Activated CD4-positive, CD25-positive, alpha-beta regulatory T cell (primary cell): ENCODE measurements around the gene AMOT.
"Not testable (repeated sequence)": the region's sequence is repeated elsewhere in the genome, so short reads cannot be mapped to it uniquely, and the experiment has no call there.

Experiments used
- DNase-seq, 4 experiments: peaks; one replicate each; lab custom pipeline; 2025; lab: John Stamatoyannopoulos, UW

The AMOT gene, protein sequence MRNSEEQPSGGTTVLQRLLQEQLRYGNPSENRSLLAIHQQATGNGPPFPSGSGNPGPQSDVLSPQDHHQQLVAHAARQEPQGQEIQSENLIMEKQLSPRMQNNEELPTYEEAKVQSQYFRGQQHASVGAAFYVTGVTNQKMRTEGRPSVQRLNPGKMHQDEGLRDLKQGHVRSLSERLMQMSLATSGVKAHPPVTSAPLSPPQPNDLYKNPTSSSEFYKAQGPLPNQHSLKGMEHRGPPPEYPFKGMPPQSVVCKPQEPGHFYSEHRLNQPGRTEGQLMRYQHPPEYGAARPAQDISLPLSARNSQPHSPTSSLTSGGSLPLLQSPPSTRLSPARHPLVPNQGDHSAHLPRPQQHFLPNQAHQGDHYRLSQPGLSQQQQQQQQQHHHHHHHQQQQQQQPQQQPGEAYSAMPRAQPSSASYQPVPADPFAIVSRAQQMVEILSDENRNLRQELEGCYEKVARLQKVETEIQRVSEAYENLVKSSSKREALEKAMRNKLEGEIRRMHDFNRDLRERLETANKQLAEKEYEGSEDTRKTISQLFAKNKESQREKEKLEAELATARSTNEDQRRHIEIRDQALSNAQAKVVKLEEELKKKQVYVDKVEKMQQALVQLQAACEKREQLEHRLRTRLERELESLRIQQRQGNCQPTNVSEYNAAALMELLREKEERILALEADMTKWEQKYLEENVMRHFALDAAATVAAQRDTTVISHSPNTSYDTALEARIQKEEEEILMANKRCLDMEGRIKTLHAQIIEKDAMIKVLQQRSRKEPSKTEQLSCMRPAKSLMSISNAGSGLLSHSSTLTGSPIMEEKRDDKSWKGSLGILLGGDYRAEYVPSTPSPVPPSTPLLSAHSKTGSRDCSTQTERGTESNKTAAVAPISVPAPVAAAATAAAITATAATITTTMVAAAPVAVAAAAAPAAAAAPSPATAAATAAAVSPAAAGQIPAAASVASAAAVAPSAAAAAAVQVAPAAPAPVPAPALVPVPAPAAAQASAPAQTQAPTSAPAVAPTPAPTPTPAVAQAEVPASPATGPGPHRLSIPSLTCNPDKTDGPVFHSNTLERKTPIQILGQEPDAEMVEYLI

GRCh38 chrX:112840382-112841113 is at the start of gene AMOT:
AMOT (minus strand) TSS chrX:112840831; CDS start chrX:112823126, 17,705 bp downstream.
- DNase-seq: peak; percentile 5 to 12 (median 6)

GRCh38 chrX:112889400-112889799 is 48.8 kb upstream of the AMOT start:
- no peak for DNase-seq

DNA sequence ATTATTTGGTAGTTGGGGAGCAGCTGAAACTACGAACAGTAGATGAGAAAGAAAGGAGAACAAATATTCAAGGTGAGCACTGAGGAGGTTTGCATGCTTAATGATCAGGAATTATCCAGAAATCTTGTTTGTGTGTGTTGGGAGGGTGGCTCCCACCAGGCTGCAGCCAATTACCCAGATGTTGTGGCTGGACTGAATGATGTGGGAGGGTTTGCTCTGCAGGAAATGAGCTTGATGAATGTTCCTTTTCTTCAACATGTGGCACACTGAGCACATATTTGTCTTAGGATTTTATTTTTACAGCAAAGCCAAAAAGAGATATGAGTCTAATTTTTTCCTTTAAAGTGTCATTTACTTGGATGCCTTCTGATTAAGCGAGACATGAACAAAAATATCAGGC is 48.3 kb upstream of the AMOT start:
- no peak for DNase-seq

DNA sequence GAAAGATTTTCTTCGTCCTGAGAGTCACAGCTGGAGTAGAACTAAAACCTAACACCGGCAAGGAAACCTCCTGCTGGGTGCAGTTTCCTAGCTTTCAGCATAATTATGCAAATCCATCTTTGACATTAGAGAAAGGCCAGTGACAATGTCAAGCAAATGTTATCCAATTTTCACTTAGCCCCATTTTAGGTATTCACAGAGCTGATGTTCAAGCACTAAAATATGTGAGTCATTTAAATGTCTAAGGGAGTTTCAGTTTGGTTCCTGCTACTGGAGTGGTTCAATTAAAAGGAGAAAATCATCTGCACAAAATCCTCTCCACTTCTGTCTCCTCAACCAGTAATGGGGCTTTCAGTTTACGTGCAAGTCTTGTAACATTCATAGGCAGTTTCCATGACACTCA is 37.1 kb upstream of the AMOT start:
- DNase-seq: no peak

DNA sequence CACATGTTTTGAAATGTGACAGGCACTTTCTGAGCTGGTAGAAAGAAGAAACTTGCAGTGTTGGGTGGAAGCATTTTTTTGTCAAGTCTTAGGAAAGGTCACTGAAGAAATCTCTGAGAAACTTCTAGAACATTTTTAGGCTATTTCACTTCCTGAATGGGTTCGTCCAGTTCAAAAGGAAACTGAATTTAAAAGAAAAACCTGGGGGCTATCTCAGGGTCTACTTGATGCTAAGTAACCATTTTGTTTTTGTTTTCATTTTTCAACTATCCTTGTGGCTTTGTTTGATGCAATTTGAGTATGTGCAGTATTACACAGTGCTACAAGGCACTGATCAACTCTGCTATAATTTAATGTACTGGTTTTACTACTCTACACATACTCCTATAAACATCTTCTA is 34.0 kb upstream of the AMOT start:
- no peak for DNase-seq

DNA sequence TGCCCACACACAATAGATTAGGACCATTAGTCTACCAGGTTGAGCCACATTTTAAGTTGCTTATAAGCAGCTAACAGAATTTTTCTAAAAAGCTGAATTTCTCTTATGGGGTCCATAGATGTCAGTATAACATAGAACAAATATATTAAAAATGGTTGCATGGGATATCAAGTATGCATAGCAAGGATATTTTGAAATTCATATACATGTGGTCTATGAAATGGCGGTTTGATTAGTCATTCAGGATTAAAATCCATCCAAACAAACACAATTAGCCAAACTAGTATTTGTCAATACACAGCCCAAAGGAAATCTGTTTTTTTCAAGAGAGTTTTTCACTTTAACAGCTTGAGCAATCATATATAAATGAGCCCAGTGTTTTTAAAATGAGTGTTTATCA is 33.5 kb upstream of the AMOT start:
- DNase-seq: no peak

GRCh38 chrX:112868586-112868985 is 28.0 kb upstream of the AMOT start:
- DNase-seq: no peak

DNA sequence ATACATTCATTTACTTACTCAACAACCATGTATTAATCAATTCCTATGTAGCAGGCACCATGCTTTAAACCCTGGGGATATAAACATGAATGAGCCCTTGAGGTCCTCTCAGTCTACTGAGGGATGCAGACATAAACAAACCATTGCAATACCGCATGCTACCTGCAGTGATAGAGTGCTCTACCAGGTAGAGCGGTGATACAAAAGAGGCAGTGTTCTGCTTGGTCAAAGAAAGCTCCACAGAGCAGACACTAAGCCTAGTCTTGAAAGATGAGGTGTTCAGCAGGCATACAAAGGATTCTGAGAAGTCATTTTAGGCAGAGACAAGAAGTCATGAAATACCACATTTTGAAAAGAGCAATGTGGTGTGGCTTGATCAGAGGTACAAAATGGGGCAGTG is 26.9 kb upstream of the AMOT start:
- no peak for DNase-seq

DNA sequence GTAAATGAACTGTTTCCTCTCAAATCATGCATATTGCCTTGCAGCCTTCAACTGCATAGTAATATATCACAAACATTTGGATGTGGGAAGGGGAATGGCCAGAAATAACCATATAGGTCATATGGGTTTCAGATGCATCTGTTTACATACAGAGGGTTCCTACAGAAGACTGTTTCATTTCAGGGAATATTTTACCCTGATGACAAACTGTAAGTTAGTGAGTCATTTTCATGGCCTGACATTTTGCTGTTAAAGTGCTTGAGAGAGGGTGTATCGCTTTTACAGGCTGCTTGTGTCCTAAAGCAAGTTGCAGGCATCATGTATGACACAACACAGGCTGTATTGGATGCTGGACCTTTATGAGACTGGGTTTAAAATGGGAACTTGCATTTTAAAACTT is 25.5 kb upstream of the AMOT start:
- DNase-seq: no peak

DNA sequence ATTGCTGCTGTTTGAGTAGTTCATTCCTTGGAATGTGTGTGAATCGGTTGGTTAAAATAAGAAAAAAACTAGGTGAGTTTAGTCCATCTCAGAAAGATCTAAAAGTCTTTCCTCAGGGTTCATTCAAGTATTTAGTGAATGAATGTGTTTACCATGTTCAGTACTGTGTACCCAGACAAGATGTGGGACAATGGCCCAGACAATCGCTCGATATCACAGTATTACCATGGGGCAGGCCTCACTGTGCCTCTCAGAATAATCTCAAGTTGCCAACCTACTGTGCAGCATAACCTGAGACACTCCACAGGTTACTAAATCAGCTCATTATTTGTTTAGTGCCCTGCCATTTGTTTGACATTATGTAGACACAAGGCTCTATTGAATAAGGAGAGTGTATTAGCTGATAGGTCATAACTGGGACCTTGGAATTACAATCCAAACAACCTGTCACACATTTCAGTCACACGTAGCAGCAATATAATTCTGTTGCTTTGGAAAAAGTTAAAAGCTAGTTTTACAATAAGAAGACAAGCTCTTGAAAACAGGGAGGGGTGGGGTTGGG is 24.9 kb upstream of the AMOT start:
- no peak for DNase-seq

- DNase-seq: no peak
These were observed 23.2 kb upstream of the AMOT start for GRCh38 chrX:112863850-112864249.

DNA sequence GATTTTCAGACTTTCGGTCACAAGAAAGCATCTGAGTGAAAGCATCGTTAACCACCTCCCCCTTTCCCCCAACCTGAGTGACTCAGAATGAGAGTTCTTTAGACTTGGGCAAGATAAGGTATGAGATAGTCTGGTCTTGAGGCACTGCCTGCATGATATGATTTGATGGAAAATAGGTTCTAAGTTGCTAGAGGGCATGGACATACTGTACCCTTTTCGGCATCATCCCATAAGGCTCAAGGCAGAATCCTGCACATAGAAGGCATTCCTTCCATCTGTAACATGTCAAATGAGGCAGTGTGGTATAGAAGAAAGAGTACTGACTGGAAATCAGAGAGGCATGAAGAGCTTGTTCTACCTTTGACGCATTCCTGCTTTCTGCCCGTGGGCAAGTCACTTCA is 16.8 kb upstream of the AMOT start:
- DNase-seq: no peak

DNA sequence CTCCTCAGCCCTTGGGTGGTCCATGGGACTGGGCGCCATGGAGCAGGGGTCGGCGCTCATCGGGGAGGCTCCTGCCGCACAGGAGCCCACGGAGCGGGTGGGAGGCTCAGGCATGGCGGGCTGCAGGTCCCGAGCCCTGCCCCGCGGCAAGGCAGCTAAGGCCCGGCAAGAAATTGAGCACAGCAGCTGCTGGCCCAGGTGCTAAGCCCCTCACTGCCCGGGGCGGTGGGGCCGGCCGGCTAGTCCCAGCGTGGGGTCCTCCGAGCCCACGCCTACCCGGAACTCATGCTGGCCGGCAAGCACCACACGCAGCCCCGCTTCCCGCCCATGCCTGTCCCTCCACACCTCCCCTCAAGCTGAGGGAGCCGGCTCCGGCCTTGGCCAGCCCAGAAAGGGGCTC is 14.3 kb upstream of the AMOT start:
- DNase-seq: not testable (repeated sequence)

DNA sequence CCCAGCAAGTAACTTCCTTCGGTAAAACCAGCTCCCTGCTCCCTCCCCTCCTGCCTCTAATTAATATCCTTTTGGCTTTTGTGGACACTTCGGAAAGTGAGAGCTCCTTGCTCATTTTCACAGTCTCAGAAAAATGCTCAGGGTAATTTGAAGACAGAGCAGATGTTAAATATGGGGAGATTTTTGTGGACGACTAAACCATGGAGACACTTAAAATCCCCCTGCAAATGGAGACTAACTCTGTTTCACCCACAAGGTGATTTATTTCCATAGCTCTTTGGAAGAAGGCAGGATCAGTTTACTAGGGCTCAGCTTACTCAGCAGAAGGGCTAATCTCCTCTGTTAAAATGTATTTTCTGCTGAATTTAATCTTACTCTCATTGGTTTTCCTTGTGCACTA is 12.2 kb upstream of the AMOT start:
- no peak for DNase-seq

- DNase-seq: no peak
These were observed 11.2 kb upstream of the AMOT start for GRCh38 chrX:112851806-112852205.

DNA sequence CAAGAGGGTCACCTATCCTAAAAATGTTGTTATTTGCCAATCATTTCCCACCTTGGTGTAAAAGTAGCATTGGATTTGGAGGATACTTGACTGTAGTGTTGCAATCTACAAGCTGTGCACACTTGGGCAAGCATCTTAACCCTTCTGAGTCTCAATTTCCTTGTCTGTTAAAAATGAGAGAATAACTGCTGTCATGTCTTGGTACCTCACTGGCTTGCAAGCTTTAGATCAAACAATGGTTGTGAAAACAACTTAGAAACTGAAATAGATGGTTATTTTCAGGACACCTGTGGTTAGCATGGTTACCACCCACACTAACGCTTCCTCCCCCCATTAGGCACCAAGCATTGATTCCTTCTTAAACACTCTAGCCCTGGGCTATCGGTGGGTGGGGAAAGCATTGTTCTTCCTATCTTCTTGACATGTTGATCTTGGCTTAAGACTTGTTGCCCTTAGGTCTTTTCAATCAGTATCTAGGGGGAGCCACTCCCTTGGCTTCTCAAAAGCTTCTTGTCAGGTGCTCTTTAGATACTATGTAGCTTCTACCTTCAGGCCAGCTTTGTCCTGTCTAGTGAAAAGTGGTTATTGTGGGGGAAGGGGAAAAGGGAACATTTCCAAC is 10.6 kb upstream of the AMOT start:
- DNase-seq: no peak

DNA sequence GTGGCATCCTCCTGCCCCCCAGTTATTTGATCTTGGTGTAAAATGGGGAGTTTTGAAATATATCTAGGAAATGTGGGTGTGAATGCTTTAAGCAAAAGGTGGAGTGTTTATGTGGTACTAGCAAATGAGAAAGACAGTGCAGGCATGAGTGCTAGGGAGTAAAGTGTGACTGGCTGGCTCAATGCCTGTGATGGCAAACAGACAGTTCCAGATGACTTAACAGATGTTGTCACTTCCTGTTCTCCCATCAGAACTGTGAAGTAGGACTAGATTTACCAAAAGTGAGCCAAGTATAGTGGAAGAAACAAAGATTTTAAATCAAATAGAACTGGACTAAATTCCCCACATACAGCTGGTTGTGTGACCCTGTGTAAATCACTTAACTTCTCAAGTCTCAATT is 8.4 kb upstream of the AMOT start:
- DNase-seq: no peak

DNA sequence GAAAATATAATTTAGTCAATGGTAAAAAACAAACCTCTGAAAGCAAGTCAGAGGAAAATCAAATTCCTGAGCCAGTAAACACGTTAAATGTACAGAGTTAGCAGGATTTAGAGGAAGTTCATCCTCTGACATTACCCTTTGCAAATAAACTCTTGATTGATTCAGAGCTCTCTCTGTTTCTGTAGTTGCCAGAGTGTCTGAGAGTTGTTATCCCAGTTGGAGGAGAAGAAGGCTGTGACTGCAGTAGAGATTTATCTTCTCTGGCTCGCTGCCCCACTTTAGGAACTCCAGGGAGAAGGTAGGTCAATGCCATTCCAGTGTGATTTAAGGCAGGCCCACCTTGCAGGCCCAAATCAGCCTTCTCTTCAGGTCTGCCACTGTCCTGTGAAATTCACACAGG is 6.2 kb upstream of the AMOT start:
- no peak for DNase-seq

GRCh38 chrX:112846187-112846586 is 5.6 kb upstream of the AMOT start:
- no peak for DNase-seq

GRCh38 chrX:112844250-112844649 is 3.6 kb upstream of the AMOT start:
- DNase-seq: no peak

GRCh38 chrX:112841820-112842157 is 1.2 kb upstream of the AMOT start:
- DNase-seq: no peak
